ENCODE measurements around the gene SHROOM2. TPM values are rescaled to one million over a fixed set of nuclear protein-coding genes. Genes with fewer than 3 reads are reported as not detected.
"Not testable (repeated sequence)": the region's sequence is repeated elsewhere in the genome, so short reads cannot be mapped to it uniquely, and the experiment has no call there.

Gene SHROOM2
- total RNA-seq, 1 donor from 2014 or later, result 12.3 TPM

DNA sequence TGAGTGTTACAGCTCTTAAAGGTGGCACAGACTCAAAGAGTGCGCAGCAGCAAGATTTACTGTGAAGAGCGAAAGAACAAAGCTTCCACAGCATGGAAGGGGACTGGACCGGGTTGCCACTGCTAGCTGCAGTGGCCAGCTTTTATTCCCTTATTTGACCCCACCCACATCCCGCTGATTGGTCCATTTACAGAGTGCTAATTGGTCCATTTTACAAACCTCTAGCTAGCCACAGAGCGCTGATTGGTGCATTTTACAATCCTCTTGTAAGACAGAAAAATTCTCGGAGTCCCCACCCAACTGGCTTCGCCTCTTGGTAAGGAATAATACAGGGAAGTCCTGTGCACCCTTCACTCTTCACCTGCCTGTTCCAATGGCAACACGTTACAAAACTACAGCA, 1.9 kb upstream of the SHROOM2 start:
- no peak for DNase-seq

DNA sequence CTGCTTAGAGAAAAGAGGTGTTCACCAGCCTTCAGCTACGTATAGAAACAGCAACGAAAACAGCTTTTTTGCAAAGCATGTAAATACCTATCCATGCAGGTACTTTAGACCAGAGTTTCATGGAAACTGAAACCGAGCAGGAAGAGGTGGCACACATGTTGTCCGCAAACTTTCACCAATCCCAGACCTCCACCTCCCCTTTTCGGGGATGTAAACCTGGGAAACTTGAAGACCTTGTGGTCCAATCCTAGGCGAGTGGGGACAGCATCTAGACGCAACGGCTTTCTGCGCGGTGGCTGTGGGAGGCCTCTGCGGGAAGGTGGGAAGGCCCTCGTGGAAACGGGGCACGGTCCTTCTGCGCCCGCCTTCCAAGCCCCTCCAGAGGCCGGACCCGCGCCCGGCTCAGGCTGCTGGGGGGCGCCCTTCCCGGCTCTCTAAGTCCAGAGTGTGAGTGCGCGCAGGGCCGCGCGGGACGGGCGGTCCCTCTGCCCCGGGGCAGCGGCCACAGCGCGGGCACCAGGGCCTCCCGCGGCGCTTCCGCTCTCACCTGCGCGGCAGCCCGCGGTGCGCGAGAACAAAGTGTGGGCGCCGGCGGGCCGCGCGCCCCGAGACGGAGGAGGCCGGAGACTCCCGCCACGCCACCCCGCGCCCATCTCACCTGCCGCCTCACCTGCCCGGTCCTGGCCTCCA, 830 bp upstream of the SHROOM2 start:
- DNase-seq, result no peak

DNA sequence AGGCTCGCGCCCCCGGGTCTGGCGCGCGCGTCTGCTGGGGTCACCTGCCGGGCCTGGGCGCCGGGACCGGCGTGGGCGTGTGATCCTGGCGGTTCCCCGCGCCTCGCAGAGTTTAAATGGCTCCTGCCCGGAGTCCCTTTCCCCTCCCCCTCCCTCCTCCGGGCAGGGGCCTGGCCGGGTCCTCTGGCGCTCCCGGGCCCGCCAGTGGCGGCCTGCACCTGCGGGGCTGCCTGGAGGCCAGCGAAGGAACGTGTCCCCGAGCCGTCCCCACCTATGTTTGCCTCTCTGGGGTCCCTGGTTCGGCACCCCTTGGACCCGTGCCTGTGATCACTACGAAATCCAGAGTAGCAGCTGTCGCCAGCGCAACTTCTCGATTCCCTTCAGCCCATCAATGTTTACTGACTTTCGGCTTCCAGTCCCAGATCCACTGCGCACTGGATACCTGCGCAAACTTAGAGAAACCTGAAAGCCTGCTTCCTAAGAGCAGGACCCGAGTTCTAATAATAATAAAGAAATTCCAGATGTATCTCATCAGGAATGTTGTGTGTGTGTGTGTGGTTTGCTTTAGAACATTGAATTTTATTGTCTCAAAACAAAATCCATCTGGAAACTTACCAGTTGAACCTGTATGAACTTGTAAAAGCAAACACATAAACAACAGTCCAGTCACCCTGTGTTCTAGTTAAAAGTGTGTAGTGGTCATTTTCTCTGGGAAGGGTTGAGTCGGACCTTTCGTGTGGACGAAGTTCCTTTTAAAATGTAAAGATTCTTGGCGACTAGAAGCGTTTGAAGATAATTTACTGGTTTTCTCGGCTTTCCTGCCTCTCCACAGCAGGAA, 788 bp downstream of the SHROOM2 start:
- no peak for DNase-seq

DNA sequence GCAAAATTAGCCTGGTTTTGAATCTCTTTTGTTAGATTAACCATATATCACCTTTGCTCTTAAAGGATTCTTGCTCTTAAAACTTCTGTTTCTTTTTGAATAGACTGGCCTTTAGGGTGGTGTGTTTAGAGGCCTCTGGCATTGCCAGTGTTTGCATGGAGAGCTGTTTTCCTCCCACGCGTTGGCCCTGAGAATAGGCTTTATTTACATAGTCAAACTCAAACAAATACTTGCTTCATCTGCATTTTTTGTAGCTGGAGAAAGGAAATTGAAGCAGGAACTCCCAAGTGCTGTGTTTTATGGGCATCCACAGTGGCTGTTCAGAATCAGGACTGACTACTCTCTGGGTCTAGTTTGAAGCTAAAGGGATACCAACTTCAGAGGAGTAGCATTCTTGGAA, 2.7 kb downstream of the SHROOM2 start:
- DNase-seq, result no peak

DNA sequence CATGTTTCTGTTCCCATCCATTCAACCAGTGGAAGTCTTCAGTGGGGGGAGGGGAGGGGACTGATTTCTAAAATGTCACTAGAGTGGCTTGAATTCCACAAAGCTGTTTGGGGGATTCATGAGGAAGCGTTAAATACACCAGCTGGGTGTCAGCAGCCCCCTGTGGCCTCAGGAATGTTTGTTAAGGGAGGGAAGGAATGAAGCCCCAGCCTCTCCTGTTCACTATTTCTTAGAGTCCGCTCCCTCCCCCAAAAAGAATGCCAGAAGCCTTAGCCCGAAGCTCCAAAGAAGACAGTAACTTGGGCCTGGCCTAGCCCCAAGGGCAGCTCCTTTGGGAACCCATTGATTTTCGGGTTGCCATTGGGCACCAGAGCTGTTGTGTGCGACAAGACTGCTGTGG, 3.3 kb downstream of the SHROOM2 start:
- no peak for DNase-seq

DNA sequence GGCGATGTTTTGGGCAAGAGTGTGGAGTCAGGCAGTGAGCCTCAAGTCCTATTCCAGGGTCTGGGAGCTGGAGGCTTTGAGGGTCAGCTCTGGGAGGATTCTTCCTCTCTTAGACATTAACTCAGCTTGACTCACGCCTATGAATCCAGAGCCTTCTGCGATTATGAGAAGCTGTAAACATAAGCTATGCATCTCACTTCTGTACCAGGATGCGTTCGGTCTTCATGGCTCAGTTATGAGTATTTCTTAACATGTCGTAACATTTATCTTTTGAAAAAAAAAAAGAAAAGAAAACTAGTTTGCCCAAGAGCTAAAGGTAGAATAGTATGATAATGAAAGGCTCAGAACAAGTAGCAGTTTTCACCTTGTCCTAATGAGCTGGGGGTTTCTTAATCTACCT, 4.6 kb downstream of the SHROOM2 start:
- no peak for DNase-seq

DNA sequence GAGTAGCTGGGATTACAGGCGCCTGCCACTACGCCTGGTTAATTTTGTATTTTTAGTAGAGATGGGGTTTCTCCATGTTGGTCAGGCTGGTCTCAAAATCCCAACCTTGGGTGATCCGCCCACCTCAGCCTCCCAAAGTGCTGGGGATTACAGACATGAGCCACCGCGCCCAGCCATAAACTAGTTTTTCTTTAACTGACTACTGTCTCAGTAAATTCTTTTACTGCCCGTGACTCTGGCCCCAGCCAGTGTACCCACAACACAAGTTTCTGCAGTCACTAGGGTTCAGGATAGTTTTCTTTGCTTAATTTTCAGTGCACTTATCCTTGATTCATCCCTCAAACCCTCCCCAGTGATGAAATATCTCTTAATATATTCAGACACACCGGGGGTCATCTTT, 8.3 kb downstream of the SHROOM2 start:
- no peak for DNase-seq

DNA sequence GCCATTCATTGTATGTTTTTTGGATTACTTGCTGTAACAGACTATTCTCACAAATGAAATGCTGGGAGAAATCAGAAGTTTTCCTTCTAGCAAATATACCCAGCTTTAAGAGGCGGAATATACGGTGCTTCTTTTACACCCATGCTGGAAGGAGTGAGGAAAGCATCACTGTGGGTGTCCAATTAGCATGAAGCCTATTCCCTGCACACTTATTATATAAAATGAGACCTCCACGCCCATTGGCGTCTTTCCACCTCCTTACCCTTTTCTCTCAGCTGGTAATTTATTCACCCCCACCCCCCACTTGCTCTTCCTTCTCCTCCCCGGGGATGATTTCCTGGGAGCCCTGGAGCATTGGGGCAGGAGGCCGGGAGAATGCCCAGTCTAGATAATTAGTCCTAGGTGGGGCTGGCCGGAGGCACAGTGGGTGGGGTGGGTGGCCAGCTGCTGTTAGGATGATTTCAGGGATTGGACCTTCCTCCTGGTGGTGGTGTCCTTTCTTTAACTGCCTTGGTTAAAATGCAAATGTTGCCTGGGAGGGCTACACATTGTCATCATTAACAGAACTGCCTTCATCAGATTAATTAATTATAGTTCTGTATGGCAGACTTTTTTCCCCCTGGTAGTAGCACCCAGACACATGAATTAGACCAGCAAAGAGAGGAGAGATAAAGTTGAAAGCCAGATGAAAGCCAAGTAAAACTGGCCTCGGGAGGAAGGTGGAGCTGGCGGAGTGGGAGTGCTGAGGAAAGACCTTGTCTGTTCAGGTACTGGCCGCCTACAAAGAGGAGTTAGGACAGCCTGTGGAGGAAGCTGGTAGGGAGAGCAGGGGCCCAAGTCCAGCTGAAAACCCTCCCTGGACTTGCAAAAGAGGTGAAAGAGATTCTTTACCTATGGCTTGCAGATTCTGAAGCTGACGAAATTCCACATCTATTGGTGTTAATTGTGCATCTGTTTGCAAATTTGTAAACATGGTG, 11.4 kb downstream of the SHROOM2 start:
- no peak for DNase-seq

DNA sequence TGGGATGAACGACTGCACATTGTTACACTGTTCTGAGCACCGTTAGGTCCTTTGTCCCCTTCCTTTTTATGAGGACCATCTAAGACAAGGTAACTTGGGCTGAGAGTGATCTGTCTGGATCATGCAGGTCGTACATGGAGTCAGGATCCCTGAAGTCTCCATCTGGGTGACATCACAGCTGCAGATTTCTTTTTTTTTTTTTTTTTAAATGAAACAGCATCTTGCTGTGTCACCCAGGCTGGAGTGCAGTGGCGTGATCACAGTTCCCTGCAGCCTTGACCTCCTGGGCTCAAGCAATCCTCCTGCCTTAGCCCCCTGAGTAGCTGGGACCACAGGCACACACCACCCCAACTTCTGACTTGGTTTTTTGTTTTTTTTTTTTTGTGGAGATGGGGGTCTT, 16.5 kb downstream of the SHROOM2 start:
- DNase-seq, result no peak

DNA sequence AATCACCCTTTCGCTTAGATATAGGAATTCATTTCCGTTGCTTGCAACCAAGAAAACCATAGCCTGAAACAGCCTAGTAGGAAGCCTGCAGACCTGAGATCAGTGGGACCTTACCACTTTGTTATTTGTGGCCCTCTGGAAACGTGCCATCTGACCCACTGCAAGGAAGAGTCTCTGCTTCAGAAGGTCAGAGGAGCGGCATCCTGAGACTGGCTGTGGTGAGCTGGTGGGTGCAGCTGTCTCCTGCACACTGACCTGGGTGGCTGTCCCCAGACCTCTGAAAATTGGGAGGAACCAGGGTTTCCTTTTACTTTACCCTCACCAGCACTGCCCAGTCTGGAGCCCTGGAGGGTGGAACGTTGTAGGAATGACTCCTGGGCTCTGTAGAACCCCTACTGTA, 18.2 kb downstream of the SHROOM2 start:
- DNase-seq, result no peak

DNA sequence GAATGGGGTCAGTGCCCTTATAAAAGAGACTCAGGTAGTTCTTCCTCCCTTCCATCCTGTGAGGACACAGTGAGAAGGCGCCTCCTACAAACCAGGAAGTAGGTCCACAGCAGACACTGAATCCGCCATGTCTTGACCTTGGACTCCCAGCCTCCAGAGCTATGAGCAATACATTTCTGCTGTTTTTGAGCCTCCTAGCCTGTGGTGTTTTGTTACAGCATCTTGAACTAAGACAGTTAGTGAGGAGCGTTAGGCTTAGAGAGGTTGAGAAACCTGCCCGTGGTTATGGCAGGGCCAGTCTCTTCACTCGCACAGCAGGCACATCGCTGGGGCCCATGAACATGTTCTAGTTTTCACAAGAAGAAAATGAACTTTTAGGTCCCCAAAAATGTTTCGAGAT, 19.7 kb downstream of the SHROOM2 start:
- DNase-seq, result no peak

DNA sequence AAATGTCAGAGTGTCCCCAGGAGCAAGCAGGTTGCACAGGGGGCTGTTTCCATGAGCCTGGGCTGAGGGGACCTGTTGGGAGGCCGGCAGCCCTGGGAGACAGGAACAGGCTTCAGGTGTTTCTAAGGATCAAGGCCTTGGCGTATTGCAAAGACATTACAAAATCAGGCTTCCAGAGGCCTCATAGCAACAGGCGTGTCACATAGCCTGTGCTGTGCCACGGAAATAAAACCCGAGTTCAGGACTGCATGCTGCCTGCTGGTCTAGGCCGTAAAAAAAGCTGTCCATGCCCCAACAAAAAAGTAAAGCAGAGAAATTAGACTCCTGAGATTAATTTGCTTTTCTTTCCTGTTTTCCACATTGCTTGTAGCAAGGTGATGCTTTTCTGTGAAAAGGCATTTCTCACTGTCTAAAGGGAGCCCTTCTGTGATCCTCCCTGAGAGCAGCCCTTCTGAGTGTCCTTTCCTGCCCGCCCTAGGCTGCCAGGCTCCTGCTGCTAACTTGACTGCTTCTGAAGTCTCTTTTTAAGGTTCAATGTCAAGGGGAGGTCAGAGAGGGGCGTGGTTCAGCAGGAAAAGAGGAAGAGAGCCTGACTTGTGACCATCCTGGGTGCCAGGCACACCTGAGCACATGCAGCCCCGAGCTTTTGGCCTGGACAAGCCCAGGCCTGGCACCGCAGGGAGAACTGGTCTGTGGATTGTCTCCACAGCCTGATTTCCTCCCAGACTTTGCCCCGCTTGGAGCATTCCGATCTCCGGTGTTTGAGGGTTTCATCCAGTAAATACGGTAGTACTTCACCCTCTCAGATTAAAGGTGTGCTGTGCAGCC, 21.3 kb downstream of the SHROOM2 start:
- DNase-seq, result no peak

DNA sequence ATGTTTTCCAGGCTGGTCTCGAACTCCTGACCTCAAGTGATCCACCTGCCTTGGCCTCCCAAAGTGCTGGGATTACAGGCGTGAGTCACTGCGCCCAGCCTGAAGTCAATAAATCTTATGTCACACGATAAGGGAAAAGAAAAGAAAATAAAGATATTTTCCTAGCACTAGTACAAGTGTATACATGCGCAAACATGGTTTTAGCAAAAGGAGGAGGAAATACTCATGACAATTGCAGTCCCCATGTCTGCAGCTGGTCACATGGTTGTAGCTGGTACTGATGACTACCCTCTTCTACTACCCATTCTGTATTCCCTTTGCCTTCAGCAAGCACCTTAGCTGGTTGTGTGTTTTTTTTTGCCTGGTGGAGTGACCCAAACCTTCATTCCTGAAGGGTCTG, 23.6 kb downstream of the SHROOM2 start:
- not testable (repeated sequence) for DNase-seq

DNA sequence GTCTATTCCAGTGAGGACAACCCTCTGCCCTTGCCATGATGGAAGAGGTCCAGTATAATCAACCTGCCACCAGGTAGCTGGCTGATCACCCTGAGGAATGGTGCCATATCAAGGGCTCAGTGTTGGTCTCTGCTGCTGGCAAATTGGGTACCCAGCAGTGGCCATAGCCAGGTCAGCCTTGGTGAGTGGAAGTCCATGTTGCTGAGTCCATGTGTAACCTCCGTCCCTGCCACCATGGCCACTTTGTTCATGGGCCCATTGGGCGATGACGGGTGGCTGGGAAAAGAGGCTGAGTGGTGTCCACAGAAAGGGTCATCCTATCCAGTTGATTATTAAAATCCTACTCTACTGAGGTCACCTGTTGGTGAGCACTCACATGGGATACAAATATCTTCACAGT, 24.9 kb downstream of the SHROOM2 start:
- not testable (repeated sequence) for DNase-seq

DNA sequence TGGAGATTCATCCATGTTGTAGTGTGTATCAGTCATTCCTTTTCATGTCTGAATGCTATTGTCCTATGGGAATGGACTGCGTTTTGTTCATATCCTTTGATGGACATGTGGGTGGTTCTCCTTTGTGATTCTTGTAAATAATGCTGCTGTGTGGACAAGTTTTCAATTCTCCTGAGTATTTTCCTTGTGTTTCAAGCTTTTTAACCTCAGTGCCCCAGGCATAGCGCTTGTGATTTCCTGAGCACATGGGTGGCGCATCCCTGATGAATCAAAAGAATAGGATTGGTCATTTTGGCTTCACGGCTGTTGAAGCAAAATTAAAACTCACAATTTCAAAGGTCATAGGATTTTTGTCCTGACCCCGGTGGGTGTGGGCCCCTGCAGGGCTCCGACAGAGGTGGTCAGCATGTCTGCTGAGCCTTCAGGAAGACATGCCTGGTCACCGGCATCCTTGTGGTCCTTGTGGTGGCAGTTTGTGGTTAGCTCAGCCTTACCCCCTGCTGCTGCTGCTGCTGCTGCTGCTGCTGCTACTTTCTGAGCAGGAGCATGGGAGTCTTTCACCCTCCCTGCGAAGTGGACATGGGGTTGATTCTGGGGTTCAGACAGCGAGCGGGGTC, 30.0 kb downstream of the SHROOM2 start:
- no peak for DNase-seq

DNA sequence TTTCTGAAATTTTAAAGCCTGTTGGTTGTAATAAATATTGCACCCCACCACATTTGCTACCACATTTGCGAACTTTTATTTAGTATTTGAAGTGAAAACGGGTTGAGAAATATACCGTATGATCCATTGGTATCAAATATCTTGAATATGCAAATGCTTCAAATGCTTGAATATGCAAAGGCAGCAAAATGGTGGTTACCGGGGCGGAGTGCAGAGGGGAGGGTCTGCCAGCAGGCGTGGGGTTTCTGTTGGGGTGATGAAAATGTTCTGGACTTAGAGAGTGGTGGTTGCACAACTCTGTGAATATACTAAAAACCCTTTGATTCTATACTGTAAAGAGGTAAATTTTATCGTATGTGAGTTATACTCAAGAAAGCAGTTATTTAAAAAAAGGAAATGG, 35.3 kb downstream of the SHROOM2 start:
- DNase-seq, result no peak

DNA sequence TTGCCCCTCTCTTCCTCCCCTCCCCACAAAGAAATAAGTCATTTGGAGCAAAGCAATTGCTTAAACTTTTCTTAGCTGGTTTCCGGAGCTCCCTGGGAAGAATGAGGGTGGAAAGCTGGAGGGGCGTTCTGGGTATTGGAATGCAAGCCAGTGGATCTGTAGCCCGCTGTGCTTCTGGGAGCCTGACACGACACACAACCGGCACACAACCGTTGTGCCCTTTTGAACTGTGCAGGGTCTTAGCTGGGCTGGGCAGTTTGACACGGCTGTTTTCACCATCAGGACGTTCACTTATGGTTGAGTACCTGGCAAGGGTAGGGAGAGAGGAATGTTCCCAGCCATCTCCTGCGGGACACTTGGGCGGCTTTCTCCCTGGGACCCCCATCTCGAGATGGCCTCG, 38.3 kb downstream of the SHROOM2 start:
- no peak for DNase-seq

DNA sequence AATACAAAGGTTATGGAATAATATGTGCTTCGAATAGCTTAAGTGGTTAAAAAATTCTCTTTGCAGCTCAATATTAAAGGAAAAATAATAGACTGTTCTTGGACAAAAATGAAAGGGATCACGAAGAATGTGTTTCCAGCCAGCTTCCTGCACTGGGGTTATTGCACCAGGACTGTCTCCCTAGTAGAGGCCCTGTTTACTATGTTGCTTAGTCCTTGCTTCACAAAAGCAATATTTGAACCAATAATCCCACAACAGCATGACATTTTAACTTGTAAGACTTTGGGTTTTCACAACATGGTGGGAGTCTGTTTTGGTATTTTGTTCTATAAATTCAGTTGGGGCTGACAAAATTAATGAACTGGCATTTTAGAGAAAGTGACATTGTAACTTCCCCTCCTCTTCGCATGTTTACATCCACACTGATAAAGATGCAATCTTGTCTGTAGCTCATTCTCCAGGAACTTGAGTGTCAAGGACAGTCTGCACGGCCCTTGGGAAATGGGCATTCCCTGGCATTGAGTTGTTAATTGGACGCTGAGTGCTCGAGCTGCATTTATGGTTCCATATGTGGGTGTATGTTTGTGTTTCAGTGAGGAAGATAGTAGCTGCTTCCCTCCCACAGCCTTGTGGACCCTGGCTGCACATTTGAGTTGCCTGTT, 39.0 kb downstream of the SHROOM2 start:
- DNase-seq, result no peak

DNA sequence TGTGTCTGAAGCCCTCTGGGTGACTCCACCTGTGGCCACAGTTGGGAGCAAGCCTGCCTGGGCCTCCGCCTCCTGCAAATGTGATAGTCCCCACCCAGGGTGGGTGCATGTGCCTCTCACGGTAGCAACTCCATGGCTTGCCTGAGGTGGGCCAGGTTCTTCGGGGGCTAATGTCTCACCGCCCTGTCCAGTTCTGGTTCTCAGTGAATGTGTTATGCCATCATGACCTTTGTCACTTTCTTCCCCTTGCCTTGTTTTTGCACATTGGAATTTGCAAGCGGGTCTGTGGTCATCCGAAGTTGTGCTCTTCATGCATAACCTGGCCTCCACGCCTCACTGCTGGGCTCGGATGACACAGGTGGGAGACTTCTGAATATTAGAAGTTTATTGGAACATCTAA, 39.7 kb downstream of the SHROOM2 start:
- DNase-seq, result no peak

DNA sequence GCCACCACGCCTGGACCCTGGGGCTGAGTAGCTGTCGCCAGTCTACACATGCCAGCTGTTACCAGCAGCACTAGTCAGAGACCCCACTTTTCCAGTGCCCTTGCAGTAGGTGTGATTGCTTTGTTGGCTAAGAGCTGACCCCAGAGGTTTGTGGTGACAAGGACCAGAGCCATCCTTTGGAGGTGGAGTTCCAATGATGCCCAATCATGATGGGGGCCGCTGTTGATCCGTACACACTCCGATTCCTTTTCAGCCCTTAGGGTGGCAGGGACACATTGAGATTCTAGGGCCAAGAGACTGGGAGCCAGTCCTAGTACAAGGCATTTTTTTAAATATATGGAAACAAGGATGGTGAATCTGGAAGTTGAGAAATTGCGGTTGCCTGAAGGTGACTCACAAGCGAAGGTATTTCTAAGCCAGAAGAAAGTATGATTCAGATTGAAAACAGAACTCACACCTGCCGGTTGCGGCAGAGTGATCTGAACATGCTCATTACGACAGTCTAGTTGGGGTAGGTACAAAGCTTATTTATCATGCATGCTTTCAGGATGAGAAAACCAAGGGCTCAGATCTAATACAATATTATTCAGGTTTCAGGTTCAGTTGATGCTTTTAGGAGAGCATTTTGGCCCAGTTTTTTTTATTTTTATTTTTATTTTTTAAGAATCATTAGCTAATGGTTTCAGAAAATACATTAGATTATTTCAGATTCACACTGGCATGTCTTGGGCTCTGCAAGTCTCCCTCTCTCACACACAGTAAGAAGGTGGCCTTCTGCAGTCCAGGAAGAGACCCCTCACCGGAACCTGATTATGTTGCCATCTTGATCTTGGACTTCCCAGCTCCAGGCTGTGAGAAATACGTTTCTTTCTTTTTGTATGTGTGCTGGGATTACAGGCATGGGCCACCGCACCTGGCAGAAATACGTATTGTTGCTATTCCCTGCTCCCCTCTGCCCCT, 43.4 kb downstream of the SHROOM2 start:
- DNase-seq, result no peak

Measured in occipital lobe (tissue), 2 donors.